ENCODE data around the gene NEK2. TPM values are rescaled to one million over a fixed set of nuclear protein-coding genes. Genes with fewer than 3 reads are reported as not detected.

The NEK2 gene
- total and polyA plus RNA-seq, 2 of the 13 experiments (the other 11 are each of a cell fraction or from before 2014, with no cell fraction given) = 10.9 to 40.8 TPM

DNA sequence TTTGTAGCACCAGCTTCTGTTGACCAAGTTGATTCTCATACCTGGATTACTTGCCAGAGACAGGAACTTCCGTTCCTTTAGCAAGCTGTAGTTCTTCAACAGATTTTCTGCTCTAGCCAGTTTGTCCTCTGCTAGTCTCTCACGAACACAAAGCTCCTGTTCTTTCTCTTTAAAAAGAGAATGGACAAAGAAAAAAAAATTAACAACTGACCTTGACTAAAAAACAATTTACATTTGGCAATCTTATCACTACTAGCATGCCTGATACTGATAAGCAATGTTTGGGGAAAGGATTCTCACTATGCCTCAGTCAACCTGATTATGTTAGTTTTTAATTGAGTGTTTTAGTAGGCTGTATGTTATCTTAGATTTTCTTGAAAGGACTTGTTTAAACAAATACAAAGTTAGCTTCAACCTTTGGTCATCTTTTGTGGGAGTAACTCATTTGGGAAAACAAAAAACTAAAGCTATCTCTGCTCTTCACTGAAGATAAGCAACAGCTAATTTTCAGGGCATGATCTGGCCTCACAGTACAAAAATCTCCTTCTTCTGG is 8.3 kb downstream of the NEK2 start (continued):
- TF ChIP-seq, protein P1, sequence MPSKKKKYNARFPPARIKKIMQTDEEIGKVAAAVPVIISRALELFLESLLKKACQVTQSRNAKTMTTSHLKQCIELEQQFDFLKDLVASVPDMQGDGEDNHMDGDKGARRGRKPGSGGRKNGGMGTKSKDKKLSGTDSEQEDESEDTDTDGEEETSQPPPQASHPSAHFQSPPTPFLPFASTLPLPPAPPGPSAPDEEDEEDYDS (CRISPR knock-in tag; IDR thresholded peaks at IDR 0.05) = 0 out of 2 replicates have a peak, but pooled peaks have one; percentile 29
- TF ChIP-seq MAFK (conservative IDR thresholded peaks at IDR 0.05 in 1 of 2, IDR thresholded peaks at IDR 0.05 in 1 of 2; ENCODE audit: low read length in 2 of 2) (no peak), MED8 (CRISPR knock-in tag; IDR thresholded peaks at IDR 0.05; ENCODE audit: insufficient replicate concordance) (no peak), KDM1A (CRISPR knock-in tag; IDR thresholded peaks at IDR 0.05) (no peak), ISL2 (CRISPR knock-in tag; IDR thresholded peaks at IDR 0.05) (peak; percentile 99), TOE1 (CRISPR knock-in tag; IDR thresholded peaks at IDR 0.05) (no peak), NRL (CRISPR knock-in tag; IDR thresholded peaks at IDR 0.05; ENCODE audit: borderline replicate concordance) (no peak), ZNF883 (CRISPR knock-in tag; IDR thresholded peaks at IDR 0.05; ENCODE audit: not compliant biosample characterization) (no peak), RBFOX2 (IDR thresholded peaks at IDR 0.05; ENCODE audit: low read depth, low read length) (no peak), ZNF879 (CRISPR knock-in tag; IDR thresholded peaks at IDR 0.05) (no peak), NR2C2 (CRISPR knock-in tag; IDR thresholded peaks at IDR 0.05; ENCODE audit: borderline replicate concordance) (peak; percentile 60; the same call in 1 of the 2 replicates), POLR2AphosphoS2 (IDR thresholded peaks at IDR 0.05; ENCODE audit: low read depth, low read length) (no peak), NFATC3 (CRISPR knock-in tag; IDR thresholded peaks at IDR 0.05) (no peak), SYNCRIP (IDR thresholded peaks at IDR 0.05; ENCODE audit: insufficient read depth, low read depth, low read length) (no peak), FOXC1 (CRISPR knock-in tag; IDR thresholded peaks at IDR 0.05; ENCODE audit: borderline replicate concordance) (no peak), ZBTB1 (CRISPR knock-in tag; IDR thresholded peaks at IDR 0.05; ENCODE audit: borderline replicate concordance) (no peak), SOX6 (IDR thresholded peaks at IDR 0.05) (no peak), SOX6 (CRISPR knock-in tag; IDR thresholded peaks at IDR 0.05) (peak; percentile 100)
- TF ChIP-seq, protein P2, sequence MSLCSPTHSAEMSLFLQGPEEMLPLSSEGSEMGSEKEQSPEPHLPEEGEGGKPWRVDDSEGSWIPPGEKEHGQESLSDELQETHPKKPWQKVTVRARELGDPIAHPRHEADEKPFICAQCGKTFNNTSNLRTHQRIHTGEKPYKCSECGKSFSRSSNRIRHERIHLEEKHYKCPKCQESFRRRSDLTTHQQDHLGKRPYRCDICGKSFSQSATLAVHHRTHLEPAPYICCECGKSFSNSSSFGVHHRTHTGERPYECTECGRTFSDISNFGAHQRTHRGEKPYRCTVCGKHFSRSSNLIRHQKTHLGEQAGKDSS (CRISPR knock-in tag; IDR thresholded peaks at IDR 0.05; ENCODE audit: borderline replicate concordance, low read depth) = no peak
- TF ChIP-seq, protein P3, sequence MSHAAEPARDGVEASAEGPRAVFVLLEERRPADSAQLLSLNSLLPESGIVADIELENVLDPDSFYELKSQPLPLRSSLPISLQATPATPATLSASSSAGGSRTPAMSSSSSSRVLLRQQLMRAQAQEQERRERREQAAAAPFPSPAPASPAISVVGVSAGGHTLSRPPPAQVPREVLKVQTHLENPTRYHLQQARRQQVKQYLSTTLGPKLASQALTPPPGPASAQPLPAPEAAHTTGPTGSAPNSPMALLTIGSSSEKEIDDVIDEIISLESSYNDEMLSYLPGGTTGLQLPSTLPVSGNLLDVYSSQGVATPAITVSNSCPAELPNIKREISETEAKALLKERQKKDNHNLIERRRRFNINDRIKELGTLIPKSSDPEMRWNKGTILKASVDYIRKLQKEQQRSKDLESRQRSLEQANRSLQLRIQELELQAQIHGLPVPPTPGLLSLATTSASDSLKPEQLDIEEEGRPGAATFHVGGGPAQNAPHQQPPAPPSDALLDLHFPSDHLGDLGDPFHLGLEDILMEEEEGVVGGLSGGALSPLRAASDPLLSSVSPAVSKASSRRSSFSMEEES (CRISPR knock-in tag; IDR thresholded peaks at IDR 0.05) = 0 out of 2 replicates have a peak, but pooled peaks have one; percentile 47
- TF ChIP-seq, protein P4, sequence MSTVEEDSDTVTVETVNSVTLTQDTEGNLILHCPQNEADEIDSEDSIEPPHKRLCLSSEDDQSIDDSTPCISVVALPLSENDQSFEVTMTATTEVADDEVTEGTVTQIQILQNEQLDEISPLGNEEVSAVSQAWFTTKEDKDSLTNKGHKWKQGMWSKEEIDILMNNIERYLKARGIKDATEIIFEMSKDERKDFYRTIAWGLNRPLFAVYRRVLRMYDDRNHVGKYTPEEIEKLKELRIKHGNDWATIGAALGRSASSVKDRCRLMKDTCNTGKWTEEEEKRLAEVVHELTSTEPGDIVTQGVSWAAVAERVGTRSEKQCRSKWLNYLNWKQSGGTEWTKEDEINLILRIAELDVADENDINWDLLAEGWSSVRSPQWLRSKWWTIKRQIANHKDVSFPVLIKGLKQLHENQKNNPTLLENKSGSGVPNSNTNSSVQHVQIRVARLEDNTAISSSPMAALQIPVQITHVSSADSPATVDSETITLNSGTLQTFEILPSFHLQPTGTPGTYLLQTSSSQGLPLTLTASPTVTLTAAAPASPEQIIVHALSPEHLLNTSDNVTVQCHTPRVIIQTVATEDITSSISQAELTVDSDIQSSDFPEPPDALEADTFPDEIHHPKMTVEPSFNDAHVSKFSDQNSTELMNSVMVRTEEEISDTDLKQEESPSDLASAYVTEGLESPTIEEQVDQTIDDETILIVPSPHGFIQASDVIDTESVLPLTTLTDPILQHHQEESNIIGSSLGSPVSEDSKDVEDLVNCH (CRISPR knock-in tag; IDR thresholded peaks at IDR 0.05) = no peak
- TF ChIP-seq, protein P5, sequence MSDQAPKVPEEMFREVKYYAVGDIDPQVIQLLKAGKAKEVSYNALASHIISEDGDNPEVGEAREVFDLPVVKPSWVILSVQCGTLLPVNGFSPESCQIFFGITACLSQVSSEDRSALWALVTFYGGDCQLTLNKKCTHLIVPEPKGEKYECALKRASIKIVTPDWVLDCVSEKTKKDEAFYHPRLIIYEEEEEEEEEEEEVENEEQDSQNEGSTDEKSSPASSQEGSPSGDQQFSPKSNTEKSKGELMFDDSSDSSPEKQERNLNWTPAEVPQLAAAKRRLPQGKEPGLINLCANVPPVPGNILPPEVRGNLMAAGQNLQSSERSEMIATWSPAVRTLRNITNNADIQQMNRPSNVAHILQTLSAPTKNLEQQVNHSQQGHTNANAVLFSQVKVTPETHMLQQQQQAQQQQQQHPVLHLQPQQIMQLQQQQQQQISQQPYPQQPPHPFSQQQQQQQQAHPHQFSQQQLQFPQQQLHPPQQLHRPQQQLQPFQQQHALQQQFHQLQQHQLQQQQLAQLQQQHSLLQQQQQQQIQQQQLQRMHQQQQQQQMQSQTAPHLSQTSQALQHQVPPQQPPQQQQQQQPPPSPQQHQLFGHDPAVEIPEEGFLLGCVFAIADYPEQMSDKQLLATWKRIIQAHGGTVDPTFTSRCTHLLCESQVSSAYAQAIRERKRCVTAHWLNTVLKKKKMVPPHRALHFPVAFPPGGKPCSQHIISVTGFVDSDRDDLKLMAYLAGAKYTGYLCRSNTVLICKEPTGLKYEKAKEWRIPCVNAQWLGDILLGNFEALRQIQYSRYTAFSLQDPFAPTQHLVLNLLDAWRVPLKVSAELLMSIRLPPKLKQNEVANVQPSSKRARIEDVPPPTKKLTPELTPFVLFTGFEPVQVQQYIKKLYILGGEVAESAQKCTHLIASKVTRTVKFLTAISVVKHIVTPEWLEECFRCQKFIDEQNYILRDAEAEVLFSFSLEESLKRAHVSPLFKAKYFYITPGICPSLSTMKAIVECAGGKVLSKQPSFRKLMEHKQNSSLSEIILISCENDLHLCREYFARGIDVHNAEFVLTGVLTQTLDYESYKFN (CRISPR knock-in tag; conservative IDR thresholded peaks at IDR 0.05) = peak; percentile 97

All from HepG2 (cell line).